GM18520 (cell line): ENCODE data around the gene TBRG4.
"Not testable (repeated sequence)": the region's sequence is repeated elsewhere in the genome, so short reads cannot be mapped to it uniquely, and the experiment has no call there.

Source experiments
- ATAC-seq: cut with Tn5 transposase; IDR thresholded peaks from one replicate; pipeline ENCODE4 v1.9.1; 2021; ENCODE audit not compliant: unreplicated experiment

The TBRG4 gene

DNA sequence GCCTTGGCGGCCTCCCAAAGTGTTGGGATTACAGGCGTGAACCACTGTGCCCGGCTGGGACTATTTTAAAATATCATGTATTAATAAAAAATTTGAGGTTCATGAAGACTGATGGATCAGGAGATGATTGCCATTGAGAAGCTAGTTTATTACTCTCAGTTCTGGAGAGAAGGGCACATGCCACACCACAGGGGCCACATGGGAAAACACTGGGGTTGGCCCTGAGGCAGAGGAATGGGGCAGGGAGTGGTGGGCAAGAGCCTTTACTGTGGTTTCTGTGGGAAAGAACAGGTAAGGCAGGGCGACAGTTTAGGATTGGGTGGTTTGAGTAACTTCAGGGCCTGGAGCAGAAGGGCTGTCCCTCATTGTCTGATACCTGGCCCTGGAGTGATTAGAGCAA is 6.8 kb upstream of the TBRG4 start:
- no peak for ATAC-seq

GRCh38 chr7:45117582-45117981 is 6.1 kb upstream of the TBRG4 start:
- ATAC-seq: no peak

DNA sequence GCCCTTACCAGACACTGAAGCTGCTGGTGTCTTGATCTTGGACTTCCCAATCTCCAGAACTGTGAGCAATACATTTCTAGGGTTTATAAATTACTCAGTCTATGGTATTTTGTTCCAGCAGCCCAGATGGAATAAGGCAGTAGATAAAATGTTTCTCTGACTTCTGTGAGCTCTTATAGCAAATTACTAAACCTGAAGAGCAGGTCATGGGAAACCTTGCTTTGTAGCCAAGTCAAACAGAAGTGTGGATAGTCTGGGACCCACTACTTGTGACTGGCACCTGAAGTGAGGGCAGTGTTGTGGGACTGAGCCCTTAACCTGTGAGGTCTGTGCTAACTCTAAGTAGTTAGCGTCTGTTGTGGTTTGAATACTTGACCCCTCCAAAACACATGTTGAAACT is 4.6 kb upstream of the TBRG4 start:
- no peak for ATAC-seq

GRCh38 chr7:45114926-45115325 is 3.4 kb upstream of the TBRG4 start:
- ATAC-seq: no peak

GRCh38 chr7:45114257-45114656 is 2.8 kb upstream of the TBRG4 start:
- ATAC-seq: not testable (repeated sequence)

- ATAC-seq: no peak
These were observed 1.2 kb upstream of the TBRG4 start for GRCh38 chr7:45112648-45113047.

DNA sequence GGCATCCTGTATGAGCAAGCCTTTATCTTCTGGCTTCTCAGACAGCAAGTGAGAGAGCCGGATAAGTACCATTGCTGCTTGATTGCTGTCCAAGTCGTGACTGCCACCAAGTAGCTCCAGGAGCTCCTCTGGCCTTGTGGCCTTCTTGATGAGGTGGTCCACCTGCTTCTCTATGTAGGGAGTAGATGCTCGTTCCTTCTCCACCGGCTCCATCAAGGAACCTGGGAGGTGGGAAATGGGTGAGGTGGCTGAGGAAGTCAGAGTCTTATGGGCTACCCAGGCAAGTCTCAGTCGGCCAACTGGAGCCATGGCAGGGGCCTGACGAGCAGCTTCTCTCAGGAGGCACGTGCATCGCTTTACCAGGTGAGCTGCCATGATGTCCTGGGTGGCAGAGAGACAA is 2.6 kb downstream of the TBRG4 start:
- ATAC-seq: no peak

DNA sequence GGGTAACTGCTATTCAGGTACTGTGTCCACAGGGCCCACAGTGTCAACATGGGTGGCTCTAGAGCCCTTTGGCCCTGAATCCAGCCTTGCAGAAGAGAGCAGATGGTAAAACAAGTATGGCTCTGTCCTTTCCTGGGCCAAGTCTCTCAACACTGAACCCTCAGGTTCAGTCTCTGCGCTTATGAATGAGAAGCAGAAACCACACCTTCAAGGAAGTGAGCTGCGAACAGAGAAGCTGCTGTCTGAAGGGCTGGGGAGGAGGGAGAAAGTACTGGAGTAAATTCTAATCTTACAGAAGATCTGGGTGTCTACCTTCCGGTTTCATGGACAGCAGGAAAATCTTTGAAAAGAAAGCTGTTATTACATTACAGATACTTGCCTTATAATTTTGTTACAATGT is 4.1 kb downstream of the TBRG4 start:
- no peak for ATAC-seq

DNA sequence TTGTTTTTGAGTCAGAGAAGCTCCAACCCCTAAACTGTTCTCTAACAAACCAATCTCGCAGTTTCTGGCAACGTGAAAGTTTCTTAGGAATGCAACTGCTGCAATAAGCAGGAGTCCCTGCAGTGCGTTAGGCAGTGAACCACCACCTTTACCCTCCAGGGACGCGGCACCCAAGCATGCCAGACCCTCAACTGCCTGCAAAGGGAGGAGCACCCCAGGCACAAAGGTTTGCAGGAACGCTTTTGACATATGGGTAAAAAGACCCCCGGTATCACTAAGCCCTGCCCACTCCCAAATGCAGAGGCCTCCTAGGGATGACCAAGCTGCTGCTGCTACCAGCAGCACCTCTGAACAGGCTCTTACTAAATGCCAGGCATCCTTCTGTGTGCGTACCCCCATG is 4.7 kb downstream of the TBRG4 start:
- no peak for ATAC-seq

DNA sequence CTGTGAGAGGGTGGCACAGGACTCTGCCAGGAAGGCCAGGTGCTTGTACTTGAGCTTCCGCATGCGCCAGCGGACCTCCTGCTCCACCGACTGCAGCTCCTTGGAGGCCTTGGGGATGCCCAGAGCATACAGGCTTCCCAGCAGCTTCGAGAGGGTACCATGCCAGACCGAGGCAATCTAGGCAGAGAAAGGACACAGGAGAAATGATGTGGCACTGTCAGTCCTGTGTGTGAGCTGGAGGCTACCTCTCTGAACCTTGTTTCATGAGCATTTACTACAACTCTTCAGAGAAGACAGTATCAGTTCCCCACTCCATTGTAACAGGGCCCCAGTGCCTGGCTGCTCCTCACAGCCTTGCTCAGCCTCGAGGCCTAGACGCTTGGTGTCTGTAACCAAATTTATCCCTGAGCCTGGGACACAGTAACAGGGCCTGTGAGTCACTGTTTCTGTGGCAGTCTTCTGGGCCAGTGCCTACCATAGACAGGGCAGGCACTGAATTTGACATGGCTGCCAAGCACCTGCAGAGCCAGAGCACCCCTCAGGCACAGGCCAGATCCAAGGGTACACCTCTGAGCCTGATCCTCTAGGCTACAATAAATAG is 5.8 kb downstream of the TBRG4 start:
- no peak for ATAC-seq

DNA sequence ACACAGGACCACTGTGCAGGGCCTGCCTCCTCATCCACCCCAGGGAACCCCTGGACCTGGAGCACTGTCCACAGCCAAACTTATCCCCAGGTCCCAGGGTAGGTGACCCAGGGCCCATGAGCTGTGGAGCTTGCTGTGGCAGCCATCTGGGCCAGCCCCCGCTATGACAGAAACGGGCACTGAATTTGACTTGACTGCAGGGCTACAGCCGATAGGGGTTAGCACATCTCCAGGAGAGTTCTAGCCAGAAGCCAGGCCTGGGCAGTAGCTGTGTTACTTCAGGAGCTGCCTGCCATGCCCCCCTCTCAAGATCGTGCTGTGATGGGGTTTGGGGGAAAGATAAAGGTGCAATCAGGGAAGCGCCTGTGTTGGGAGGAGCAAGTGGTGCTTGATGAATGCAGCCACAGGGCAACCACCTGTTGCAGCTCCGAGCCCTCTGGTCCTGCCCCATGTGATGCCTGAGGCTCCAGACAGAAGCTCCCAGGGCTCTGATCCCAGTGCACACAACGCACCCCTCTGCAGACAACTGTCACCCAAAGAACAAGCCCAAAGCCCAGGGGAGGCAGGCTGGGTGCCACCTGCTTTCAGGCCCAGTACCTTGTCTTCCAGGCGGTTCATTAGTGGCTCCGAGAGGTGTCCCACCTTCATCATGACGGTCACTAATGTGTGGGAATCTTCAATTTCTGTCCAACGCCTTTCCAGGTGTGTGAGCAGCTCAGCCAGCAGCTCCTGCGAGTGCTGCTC is 6.5 kb downstream of the TBRG4 start:
- no peak for ATAC-seq

GRCh38 chr7:45103958-45104843 is 7.3 kb downstream of the TBRG4 start:
- no peak for ATAC-seq

DNA sequence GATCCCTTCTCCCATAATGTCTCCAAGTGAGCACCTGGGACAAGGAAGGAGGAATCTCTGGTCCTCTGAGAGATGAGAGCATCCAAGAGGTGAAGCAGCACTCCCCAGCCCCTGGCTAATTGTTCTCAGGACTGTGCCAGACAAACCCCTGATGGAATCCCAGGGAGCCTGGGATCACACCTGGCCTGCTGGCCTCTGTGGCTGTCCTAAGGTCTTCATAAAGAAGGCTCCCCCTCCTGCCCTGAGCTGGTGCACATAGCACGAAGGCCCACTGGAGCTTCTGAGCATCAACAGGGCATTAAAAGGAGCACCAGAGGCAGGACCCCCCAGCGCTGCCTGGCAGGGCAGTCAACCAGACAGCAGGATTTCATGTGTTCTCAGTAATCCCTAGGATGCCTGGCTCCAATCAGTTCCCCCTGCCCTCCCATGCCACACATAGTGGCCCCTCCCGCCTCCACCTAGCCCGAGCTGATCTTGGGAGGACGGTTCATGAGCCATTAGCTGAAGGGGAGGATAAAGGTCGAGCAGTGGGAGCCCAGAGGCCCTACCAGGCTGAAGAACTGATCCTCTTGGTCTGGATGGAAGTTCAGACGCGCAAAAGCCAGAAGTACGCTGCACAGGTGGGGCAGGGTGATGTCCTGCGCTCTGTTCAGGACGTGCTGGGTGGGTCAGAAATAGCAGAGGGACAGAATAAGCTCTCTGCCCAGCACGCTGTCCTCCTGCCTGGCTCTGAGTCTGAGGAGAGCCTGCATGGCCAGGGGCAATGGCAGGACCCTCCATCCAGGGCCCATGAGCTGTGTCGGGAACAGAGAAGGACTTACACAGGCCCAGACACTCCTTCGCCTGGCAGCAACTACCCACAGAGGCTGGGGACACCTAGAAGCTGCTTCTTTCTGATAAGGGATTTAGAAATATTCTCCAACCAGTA is 8.4 kb downstream of the TBRG4 start:
- no peak for ATAC-seq

DNA sequence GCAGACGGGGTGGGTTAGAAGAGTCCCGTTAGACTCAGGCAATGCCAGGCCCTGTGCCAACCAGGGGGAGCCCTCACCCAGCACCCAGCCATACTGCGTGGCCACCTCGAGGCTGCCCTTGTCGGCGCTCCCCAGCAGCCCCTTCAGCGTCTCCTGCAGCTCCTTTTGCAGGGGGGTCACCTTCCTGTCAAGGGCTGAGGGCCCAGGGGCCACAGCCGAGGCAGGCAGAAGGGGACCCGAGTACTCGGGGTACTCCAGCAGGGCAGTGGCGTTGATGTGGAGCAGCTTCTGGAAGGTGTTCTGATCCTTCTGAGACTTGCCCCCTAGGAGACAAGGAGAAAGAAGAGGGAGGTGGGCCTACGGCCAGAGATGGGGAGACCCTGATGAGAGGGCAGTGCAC is 9.7 kb downstream of the TBRG4 start:
- ATAC-seq: no peak

- ATAC-seq: no peak
These were observed 10.6 kb downstream of the TBRG4 start for GRCh38 chr7:45100761-45101480.

- no peak for ATAC-seq
These were observed 11.4 kb downstream of the TBRG4 start for GRCh38 chr7:45099891-45100760.

DNA sequence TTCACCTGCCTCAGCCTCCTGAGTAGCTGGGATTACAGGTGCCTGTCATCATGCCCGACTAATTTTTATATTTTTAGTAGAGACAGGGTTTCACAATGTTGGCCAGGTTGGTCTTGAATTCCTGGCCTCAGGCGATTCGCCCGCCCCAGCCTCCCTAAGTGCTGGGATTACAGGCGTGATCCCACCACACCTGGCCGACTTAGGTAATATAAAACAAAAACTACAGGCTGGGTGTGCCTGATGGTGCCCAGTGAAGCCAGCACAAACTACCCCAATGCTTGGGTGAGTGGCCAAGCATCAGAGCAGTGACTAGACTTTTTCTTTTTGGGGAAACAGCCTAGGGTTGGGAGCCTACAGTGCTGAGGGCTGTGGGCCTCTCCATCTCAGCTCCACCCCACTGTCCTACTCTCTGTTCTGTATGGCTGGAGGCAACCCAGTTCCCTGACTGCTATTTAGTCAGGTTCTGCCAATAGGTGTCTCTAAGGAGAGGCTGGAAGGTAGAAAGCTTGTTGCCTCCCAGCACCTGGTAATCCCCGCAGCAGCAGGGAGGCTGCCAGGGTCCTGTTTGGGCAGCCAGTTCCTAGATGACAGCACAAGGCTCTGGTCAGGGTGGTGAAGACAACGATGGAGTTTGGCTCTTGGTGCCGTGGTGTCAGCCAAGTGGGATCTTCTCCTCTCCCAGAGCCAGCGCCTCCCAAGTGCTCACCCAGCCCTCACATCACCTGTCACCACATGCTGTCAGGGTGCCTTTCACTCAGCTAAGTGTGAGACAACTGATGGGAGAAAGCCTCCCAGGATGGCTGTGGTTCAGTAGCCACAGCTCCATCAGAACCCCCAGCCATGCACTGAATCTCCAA is 12.3 kb downstream of the TBRG4 start:
- no peak for ATAC-seq

DNA sequence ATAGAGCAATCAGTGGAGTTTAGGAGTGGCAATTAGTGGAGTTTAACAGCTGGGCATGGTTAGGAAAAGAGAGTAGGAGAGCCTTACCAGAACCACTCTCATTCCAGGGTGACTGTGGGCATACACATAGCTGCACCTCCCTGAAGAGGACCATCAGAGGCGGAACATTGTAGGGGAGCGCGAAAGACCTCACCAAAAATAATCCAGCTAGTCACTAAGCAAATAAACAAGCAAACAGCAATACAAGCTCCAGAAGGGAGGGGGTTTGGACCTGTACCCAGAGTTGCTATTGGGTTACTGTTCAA is 18.6 kb downstream of the TBRG4 start:
- no peak for ATAC-seq
